ENCODE measurements around the gene CIAO2B. TPM values are rescaled to one million over a fixed set of nuclear protein-coding genes. Genes with fewer than 3 reads are reported as not detected.

The CIAO2B gene
- polyA plus RNA-seq, 1 experiment = 131 TPM

DNA sequence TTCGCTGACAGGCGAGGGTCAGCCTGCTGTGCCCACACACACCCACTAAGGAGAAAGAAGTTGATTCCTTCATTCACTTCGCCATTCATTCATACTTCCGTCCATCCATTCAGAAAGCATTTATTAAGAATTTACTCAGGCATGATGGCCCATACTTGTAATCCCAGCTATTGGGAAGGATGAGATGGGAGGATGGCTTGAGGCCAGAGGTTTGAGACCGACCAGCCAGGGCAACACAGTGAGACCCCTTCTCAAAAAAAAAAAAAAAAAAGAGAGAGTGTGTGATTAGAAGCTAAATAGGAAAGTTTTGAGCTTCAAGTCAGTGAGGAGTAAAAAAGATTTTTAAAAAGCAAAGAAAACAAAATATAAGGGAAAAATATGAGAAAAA is 9.8 kb upstream of the CIAO2B start:
- POLR2A ChIA-PET = interaction anchor here (0.6 kb wide), 2 partner anchors 34 to 206 kb away, joined by 3 read pairs; no protein-coding TSS in a partner anchor
- Histone ChIP-seq H3K27me3 (ENCODE audit: control insufficient read depth, insufficient read depth, low read length) (peaks cover 6% of the 10 kb centered on the region), H3K4me3 (ENCODE audit: low read depth, low read length) (no peak overlapping the region), H3K27ac (ENCODE audit: low read depth, low read length) (no peak overlapping the region), H3K9me3 (ENCODE audit: control insufficient read depth, insufficient read depth, low read length) (no peaks in the 10 kb centered on the region)
- DNase-seq (ENCODE audit: low read depth, low spot score) = no peak
- CTCF ChIA-PET = interaction anchor here (0.6 to 2.0 kb wide), 4 partner anchors 10 to 317 kb away, joined by 3 to 6 read pairs (median 4); no protein-coding TSS in a partner anchor
- TF ChIP-seq CTCF (IDR thresholded peaks at IDR 0.05; ENCODE audit: low read depth, low read length) = no peak

DNA sequence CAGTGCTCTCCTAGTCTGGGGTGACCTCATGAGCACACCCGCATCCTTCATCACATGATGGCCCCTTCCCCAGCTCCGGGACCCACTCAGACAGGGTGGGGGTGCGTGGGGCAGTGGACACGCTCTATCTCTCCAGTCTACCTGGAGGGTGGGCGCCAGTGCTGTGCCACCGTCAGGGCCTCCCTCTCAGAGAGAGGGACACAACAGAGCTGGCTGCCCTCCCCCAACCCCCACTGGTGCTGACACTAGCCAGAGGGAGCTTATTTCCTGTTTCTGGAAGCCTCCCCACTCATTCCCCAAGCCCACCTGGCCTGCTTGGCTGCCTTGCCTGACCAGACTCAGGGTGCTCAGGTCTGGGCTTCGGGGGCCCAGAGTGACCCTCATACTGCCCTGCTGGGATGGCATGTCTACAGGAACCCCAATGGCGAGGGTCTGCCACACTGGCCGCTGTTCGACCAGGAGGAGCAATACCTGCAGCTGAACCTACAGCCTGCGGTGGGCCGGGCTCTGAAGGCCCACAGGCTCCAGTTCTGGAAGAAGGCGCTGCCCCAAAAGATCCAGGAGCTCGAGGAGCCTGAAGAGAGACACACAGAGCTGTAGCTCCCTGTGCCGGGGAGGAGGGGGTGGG is 9.3 kb upstream of the CIAO2B start:
- DNase-seq (ENCODE audit: low read depth, low spot score) = no peak
- POLR2A ChIA-PET = no interaction called here
- Histone ChIP-seq H3K9me3 (ENCODE audit: control insufficient read depth, insufficient read depth, low read length) (no peaks in the 10 kb centered on the region), H3K4me3 (ENCODE audit: low read depth, low read length) (no peak overlapping the region), H3K27ac (ENCODE audit: low read depth, low read length) (no peak overlapping the region), H3K27me3 (ENCODE audit: control insufficient read depth, insufficient read depth, low read length) (peaks cover 2% of the 10 kb centered on the region)
- CTCF ChIA-PET = interaction anchor here (1.1 to 2.0 kb wide), 3 partner anchors 11 to 71 kb away, joined by 3 to 6 read pairs (median 5); no protein-coding TSS in a partner anchor
- TF ChIP-seq CTCF (IDR thresholded peaks at IDR 0.05; ENCODE audit: low read depth, low read length) = no peak

- ChIA-PET CTCF (interaction anchor here (1.6 to 2.0 kb wide), 2 partner anchors 11 to 48 kb away, joined by 5 to 6 read pairs; no protein-coding TSS in a partner anchor), POLR2A (no interaction called here)
- H3K27me3 ChIP-seq (ENCODE audit: control insufficient read depth, insufficient read depth, low read length) = no peaks in the 10 kb centered on the region
- H3K9me3 ChIP-seq (ENCODE audit: control insufficient read depth, insufficient read depth, low read length) = no peaks in the 10 kb centered on the region
- H3K27ac ChIP-seq (ENCODE audit: low read depth, low read length) = no peak overlapping the region
- no peak overlapping the region for H3K4me3 ChIP-seq (ENCODE audit: low read depth, low read length)
- no peak for TF ChIP-seq CTCF (IDR thresholded peaks at IDR 0.05; ENCODE audit: low read depth, low read length)
- no peak for DNase-seq (ENCODE audit: low read depth, low spot score)
Measured at GRCh38 chr16:66942981-66943380, 8.8 kb upstream of the CIAO2B start.

- no peak for TF ChIP-seq CTCF (IDR thresholded peaks at IDR 0.05; ENCODE audit: low read depth, low read length)
- H3K4me3 ChIP-seq (ENCODE audit: low read depth, low read length) = no peak overlapping the region
- no peak overlapping the region for H3K27ac ChIP-seq (ENCODE audit: low read depth, low read length)
- no peaks in the 10 kb centered on the region for H3K27me3 ChIP-seq (ENCODE audit: control insufficient read depth, insufficient read depth, low read length)
- ChIA-PET POLR2A (no interaction called here), CTCF (no interaction called here)
- H3K9me3 ChIP-seq (ENCODE audit: control insufficient read depth, insufficient read depth, low read length) = no peaks in the 10 kb centered on the region; the same call in 1 of the 2 replicates
- DNase-seq (ENCODE audit: low read depth, low spot score) = no peak
Measured at GRCh38 chr16:66940236-66940635, 6.0 kb upstream of the CIAO2B start.

DNA sequence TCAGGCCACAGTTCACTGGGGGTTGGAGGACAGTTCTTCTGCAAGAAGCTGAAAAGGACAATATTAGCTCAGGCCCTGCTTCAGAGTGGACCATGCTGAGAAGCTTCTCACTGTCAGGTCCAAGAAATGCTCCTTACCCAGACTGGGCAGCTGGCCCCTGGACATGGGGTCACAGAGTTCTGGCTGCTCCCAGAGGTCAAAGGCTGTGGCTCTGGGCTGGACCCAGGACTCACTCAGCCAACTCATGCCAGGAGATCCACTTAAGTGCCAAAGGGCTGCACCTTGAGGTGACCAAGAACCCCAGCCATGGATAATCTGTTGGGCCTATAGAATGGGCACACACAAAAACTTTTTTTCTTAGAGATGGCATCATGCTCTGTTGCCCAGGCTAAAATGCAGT is 5.2 kb upstream of the CIAO2B start:
- H3K27me3 ChIP-seq (ENCODE audit: control insufficient read depth, insufficient read depth, low read length) = no peaks in the 10 kb centered on the region
- no peak for TF ChIP-seq CTCF (IDR thresholded peaks at IDR 0.05; ENCODE audit: low read depth, low read length)
- no peak overlapping the region for H3K27ac ChIP-seq (ENCODE audit: low read depth, low read length)
- CTCF ChIA-PET = interaction anchor here (1.2 kb wide), 1 partner anchor 13 kb away, joined by 3 read pairs; no protein-coding TSS in a partner anchor
- POLR2A ChIA-PET = interaction anchor here (0.6 kb wide), 1 partner anchor 10 kb away, joined by 4 read pairs; no protein-coding TSS in a partner anchor
- no peaks in the 10 kb centered on the region; the same call in 1 of the 2 replicates for H3K9me3 ChIP-seq (ENCODE audit: control insufficient read depth, insufficient read depth, low read length)
- no peak overlapping the region for H3K4me3 ChIP-seq (ENCODE audit: low read depth, low read length)
- no peak for DNase-seq (ENCODE audit: low read depth, low spot score)
